ENCODE results near the gene GRID1.

Gene GRID1

DNA sequence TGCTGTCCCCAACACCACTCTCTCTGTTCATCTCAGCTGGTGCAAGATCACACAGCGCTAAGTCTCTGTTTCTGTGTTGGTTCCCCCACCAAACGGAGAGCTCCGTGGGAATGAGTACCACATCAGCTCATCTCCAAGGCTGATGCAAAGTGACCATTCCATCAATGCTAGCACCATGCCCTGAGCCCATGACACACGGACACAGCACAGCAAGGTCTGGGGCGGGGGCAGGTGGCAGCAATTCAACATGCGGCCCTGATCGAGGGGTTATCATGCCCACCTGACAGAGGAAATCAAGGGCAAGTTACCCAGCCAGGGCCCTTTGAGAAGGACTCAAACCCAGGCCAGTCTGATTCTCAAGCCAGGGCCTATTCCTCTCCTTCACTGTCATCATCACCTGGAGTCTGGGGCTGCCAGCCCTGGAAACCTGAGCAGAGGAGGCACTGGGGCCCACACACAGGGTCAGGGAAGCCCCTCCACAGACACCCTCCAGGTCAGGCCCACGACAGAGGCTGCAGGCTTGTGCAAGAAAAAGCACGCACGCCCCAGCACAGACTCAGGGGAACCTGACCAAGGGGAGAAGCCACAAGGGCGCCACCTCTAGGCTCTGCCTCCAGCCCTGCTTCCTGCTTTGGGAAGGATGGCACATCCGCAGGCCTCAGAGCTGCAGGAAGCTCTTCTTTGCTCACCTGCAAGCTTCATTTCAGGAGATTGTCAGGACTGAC, 74.8 kb downstream of the GRID1 start:
- no peak overlapping the region for H3K9ac ChIP-seq (ENCODE audit: low read length)
- no peaks in the 10 kb centered on the region for H3K4me1 ChIP-seq (ENCODE audit: low read length)
- H3F3A ChIP-seq (ENCODE audit: insufficient read depth, low read length), result no peaks in the 10 kb centered on the region
- no peak overlapping the region for H3K27ac ChIP-seq (ENCODE audit: low read length)
- no peaks in the 10 kb centered on the region for H3K36me3 ChIP-seq (replicated peaks; ENCODE audit: insufficient read depth, low read length)
- H3K27me3 ChIP-seq (replicated peaks; ENCODE audit: insufficient read depth, low read length), result no peaks in the 10 kb centered on the region
- H3K9me2 ChIP-seq (replicated peaks; ENCODE audit: insufficient read depth, low read length), result no peaks in the 10 kb centered on the region
- H3K79me2 ChIP-seq (ENCODE audit: low read length), result no peaks in the 10 kb centered on the region
- H3K4me2 ChIP-seq (ENCODE audit: low read depth, low read length), result no peak overlapping the region
- DNase-seq, result no peak
- H3K9me3 ChIP-seq (replicated peaks; ENCODE audit: insufficient read depth, low read length), result no peaks in the 10 kb centered on the region
- TF ChIP-seq, protein P1, sequence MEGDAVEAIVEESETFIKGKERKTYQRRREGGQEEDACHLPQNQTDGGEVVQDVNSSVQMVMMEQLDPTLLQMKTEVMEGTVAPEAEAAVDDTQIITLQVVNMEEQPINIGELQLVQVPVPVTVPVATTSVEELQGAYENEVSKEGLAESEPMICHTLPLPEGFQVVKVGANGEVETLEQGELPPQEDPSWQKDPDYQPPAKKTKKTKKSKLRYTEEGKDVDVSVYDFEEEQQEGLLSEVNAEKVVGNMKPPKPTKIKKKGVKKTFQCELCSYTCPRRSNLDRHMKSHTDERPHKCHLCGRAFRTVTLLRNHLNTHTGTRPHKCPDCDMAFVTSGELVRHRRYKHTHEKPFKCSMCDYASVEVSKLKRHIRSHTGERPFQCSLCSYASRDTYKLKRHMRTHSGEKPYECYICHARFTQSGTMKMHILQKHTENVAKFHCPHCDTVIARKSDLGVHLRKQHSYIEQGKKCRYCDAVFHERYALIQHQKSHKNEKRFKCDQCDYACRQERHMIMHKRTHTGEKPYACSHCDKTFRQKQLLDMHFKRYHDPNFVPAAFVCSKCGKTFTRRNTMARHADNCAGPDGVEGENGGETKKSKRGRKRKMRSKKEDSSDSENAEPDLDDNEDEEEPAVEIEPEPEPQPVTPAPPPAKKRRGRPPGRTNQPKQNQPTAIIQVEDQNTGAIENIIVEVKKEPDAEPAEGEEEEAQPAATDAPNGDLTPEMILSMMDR (IDR thresholded peaks at IDR 0.05; ENCODE audit: low read length), result no peak
- TF ChIP-seq EZH2phosphoT487 (IDR thresholded peaks at IDR 0.05; ENCODE audit: low read length), result no peak
- no peak for TF ChIP-seq EZH2 (optimal IDR thresholded peaks at IDR 0.05; ENCODE audit: low read depth, low read length)
- H3K4me3 ChIP-seq (ENCODE audit: low read length), result no peak overlapping the region
- no peaks in the 10 kb centered on the region for H4K20me1 ChIP-seq (ENCODE audit: insufficient read depth, low read length)
- H2AFZ ChIP-seq (ENCODE audit: low read length), result no peak overlapping the region

DNA sequence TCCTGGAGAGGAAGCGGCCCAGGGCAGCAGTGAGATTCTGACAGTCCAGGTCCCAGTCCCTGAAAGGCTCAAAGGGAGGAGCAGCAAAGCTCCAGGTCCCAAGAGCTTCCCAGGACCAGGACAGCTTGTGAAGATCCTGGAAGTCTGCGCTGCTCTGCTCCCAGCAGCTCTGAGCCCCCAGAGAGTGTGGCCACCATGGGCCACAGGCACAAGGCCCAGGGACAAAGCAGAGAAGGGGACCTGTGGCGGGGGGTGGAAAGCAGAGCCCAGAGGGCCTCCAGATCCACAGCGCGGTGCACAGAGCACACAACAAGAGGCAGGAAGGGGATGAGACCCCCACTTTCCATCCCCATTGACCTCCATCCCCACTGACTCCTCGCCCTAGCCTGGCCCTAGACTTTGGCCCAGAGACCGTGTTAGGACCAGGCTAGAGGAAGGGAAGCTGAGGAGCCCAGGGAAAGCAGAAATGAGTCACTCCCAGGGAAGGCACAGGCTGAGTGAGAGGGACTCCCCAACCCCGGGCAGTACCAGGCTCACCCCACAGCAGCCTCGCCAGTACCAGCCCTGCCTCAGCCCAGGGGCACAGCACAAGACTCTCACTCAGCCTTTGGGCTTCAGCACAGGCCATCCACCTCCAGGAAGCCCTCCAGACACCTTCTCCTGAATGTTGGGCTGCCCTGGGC, 75.5 kb downstream of the GRID1 start:
- no peak for DNase-seq
- Histone ChIP-seq H3K4me1 (ENCODE audit: low read length) (no peaks in the 10 kb centered on the region), H2AFZ (ENCODE audit: low read length) (no peak overlapping the region), H3K27ac (ENCODE audit: low read length) (no peak overlapping the region), H3K9me2 (replicated peaks; ENCODE audit: insufficient read depth, low read length) (no peaks in the 10 kb centered on the region), H3F3A (ENCODE audit: insufficient read depth, low read length) (no peaks in the 10 kb centered on the region), H3K9ac (ENCODE audit: low read length) (no peak overlapping the region), H3K4me3 (ENCODE audit: low read length) (no peak overlapping the region), H3K79me2 (ENCODE audit: low read length) (no peaks in the 10 kb centered on the region), H3K36me3 (replicated peaks; ENCODE audit: insufficient read depth, low read length) (no peaks in the 10 kb centered on the region), H3K27me3 (replicated peaks; ENCODE audit: insufficient read depth, low read length) (no peaks in the 10 kb centered on the region), H4K20me1 (ENCODE audit: insufficient read depth, low read length) (no peaks in the 10 kb centered on the region), H3K4me2 (ENCODE audit: low read depth, low read length) (no peak overlapping the region), H3K9me3 (replicated peaks; ENCODE audit: insufficient read depth, low read length) (no peaks in the 10 kb centered on the region)
- TF ChIP-seq EZH2 (optimal IDR thresholded peaks at IDR 0.05; ENCODE audit: low read depth, low read length) (no peak), EZH2phosphoT487 (IDR thresholded peaks at IDR 0.05; ENCODE audit: low read length) (no peak)
- TF ChIP-seq, protein P1 (IDR thresholded peaks at IDR 0.05; ENCODE audit: low read length), result no peak

DNA sequence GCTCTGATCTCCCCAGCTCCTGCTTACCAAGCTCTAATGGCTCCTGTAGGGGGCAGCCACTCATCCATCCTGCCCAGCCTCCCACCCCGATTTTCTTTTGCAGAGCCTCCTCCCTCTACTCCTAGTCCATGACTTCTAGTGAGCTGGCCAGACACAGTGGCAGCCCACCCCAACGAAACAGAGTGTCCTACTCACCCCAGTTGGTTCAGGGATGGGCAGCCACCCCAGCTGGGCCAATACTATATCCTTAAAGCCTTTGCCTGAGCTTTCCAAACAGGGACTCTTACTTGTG, 77.1 kb downstream of the GRID1 start:
- H3F3A ChIP-seq (ENCODE audit: insufficient read depth, low read length), result no peaks in the 10 kb centered on the region
- no peaks in the 10 kb centered on the region for H3K36me3 ChIP-seq (replicated peaks; ENCODE audit: insufficient read depth, low read length)
- TF ChIP-seq EZH2phosphoT487 (IDR thresholded peaks at IDR 0.05; ENCODE audit: low read length) (no peak), EZH2 (optimal IDR thresholded peaks at IDR 0.05; ENCODE audit: low read depth, low read length) (no peak)
- TF ChIP-seq, protein P1 (IDR thresholded peaks at IDR 0.05; ENCODE audit: low read length), result no peak
- no peaks in the 10 kb centered on the region for H4K20me1 ChIP-seq (ENCODE audit: insufficient read depth, low read length)
- DNase-seq, result no peak
- no peaks in the 10 kb centered on the region for H3K4me1 ChIP-seq (ENCODE audit: low read length)
- H2AFZ ChIP-seq (ENCODE audit: low read length), result no peak overlapping the region
- H3K27ac ChIP-seq (ENCODE audit: low read length), result no peak overlapping the region
- no peak overlapping the region for H3K4me3 ChIP-seq (ENCODE audit: low read length)
- no peaks in the 10 kb centered on the region for H3K27me3 ChIP-seq (replicated peaks; ENCODE audit: insufficient read depth, low read length)
- no peaks in the 10 kb centered on the region for H3K9me2 ChIP-seq (replicated peaks; ENCODE audit: insufficient read depth, low read length)
- no peaks in the 10 kb centered on the region for H3K79me2 ChIP-seq (ENCODE audit: low read length)
- H3K4me2 ChIP-seq (ENCODE audit: low read depth, low read length), result no peak overlapping the region
- H3K9ac ChIP-seq (ENCODE audit: low read length), result no peak overlapping the region
- H3K9me3 ChIP-seq (replicated peaks; ENCODE audit: insufficient read depth, low read length), result no peaks in the 10 kb centered on the region
